Erythroblast (primary cell): Measurements from ENCODE around the gene SDC1.

Experiments
- GATA1 ChIP-seq: IDR thresholded peaks from 2 replicates; pipeline ENCODE4 v1.6.1; 2011; ENCODE audit warnings: low read depth, mild to moderate bottlenecking, control low read depth, low read length, moderate library complexity
- POLR2A ChIP-seq: IDR thresholded peaks from 2 replicates; pipeline ENCODE4 v1.6.1; 2011; ENCODE audit warnings: mild to moderate bottlenecking, low read length

DNA sequence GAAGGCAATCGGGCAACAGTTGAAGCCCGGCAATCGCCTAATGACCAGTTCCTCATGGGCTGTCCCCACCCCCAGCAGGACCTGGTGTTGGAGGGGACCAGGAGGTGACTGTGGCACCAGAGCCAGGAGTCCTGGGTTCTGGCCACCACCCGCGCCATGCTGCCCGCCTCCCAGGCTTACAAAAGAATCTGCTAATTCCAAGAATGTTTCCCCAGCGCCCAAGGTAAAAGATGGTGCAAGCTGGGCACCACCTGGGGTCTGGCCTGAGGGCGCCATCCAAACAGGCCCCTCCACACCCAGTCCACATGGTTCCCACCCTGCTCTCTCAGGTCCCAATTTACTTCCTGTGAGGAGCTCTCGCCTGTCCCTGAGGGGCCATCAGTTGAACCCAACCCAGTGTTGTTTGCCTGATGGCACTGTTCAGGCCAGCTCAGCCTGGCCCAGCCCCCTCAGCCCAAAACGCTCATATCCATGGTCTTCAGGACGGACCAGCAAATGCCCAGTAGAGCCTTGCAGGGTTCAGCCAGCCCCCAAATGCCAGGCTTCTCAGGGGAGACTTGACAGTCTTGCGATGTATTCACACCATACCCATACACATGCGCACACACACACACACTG is 5.1 kb downstream of the SDC1 start:
- no peak for TF ChIP-seq POLR2A
- TF ChIP-seq GATA1 = no peak
